Measurements from ENCODE around the gene MAP3K20. TPM values are rescaled to one million over a fixed set of nuclear protein-coding genes. Genes with fewer than 3 reads are reported as not detected.

Gene MAP3K20
- total RNA-seq, 5 donors from 2014 or later (not counting 1 experiment from before 2014, with no cell fraction given): 1.1 to 3.0 (median 1.4) TPM

- ATAC-seq (replicated peaks in 1 of 4): no peak
- Histone ChIP-seq H3K27me3 (replicated peaks in 1 of 2; ENCODE audit: control insufficient read depth in 2 of 2, extremely low read depth in 1 of 2, insufficient read depth in 2 of 2, low read length in 1 of 2) (no peaks in the 10 kb centered on the region), H3K4me1 (ENCODE audit: control insufficient read depth in 1 of 2, extremely low read depth in 1 of 2, insufficient read depth in 2 of 2, low read length in 2 of 2) (peaks cover 0 to 3% of the 10 kb centered on the region in 2 experiments), H3K36me3 (ENCODE audit: control insufficient read depth in 2 of 2, extremely low read depth in 1 of 2, insufficient read depth in 1 of 2, low read length in 1 of 2) (no peaks in the 10 kb centered on the region), H3K27ac (ENCODE audit: low read length) (no peak overlapping the region), H3K4me3 (ENCODE audit: control insufficient read depth in 1 of 2, extremely low read depth in 1 of 2, low read length in 1 of 2) (no peak overlapping the region), H3K9me3 (no peaks in the 10 kb centered on the region)
- ChIA-PET POLR2A (no interaction called here), CTCF (interaction anchor here (0.6 to 1.5 kb wide), 2 partner anchors 11 to 185 kb away, joined by 3 read pairs; no protein-coding TSS in a partner anchor)
- no peaks in the 10 kb centered on the region for H3K36me3 Mint-ChIP-seq
- no peak overlapping the region for H3K27ac Mint-ChIP-seq
- no peaks in the 10 kb centered on the region for H3K9me3 Mint-ChIP-seq
- DNase-seq: no peak
- H3K27me3 Mint-ChIP-seq: peaks cover 4 to 6% of the 10 kb centered on the region in 2 donors
- H3K4me3 Mint-ChIP-seq: no peak overlapping the region
- no CpG with 5 or more reads among the region's 2 CpGs for WGBS (ENCODE audit: insufficient coverage)
- H3K4me1 Mint-ChIP-seq: peaks cover under 1 to 4% (median 2%) of the 10 kb centered on the region in 3 donors
Measured at GRCh38 chr2:173213181-173213580, 137.5 kb downstream of the MAP3K20 start.

GRCh38 chr2:173214213-173214612 is 138.6 kb downstream of the MAP3K20 start:
- peaks cover 0 to 10% of the 10 kb centered on the region in 2 experiments for H3K4me1 ChIP-seq (ENCODE audit: control insufficient read depth in 1 of 2, extremely low read depth in 1 of 2, insufficient read depth in 2 of 2, low read length in 2 of 2)
- no peaks in the 10 kb centered on the region for H3K9me3 Mint-ChIP-seq
- no peaks in the 10 kb centered on the region for H3K9me3 ChIP-seq
- ChIA-PET POLR2A (no interaction called here), CTCF (interaction anchor here (1.1 to 1.5 kb wide), 2 partner anchors 185 to 186 kb away, joined by 3 read pairs; no protein-coding TSS in a partner anchor)
- peaks cover 6 to 11% (median 7%) of the 10 kb centered on the region in 3 donors for H3K4me1 Mint-ChIP-seq
- H3K27ac ChIP-seq (ENCODE audit: low read length): no peak overlapping the region
- DNase-seq (no peak), ATAC-seq (replicated peaks in 1 of 4) (no peak)
- no peak overlapping the region for H3K4me3 Mint-ChIP-seq
- H3K27me3 ChIP-seq (replicated peaks in 1 of 2; ENCODE audit: control insufficient read depth in 2 of 2, extremely low read depth in 1 of 2, insufficient read depth in 2 of 2, low read length in 1 of 2): no peaks in the 10 kb centered on the region
- no peak overlapping the region for H3K4me3 ChIP-seq (ENCODE audit: control insufficient read depth in 1 of 2, extremely low read depth in 1 of 2, low read length in 1 of 2)
- H3K36me3 ChIP-seq (ENCODE audit: control insufficient read depth in 2 of 2, extremely low read depth in 1 of 2, insufficient read depth in 1 of 2, low read length in 1 of 2): no peaks in the 10 kb centered on the region
- WGBS (ENCODE audit: insufficient coverage): 100% methylated on average over 2 of the region's 5 CpGs
- H3K27ac Mint-ChIP-seq: no peak overlapping the region
- H3K36me3 Mint-ChIP-seq: no peaks in the 10 kb centered on the region
- H3K27me3 Mint-ChIP-seq: peaks cover 4 to 6% of the 10 kb centered on the region in 2 donors

GRCh38 chr2:173215316-173215715 is 139.7 kb downstream of the MAP3K20 start:
- Histone ChIP-seq H3K27me3 (replicated peaks in 1 of 2; ENCODE audit: control insufficient read depth in 2 of 2, extremely low read depth in 1 of 2, insufficient read depth in 2 of 2, low read length in 1 of 2) (no peaks in the 10 kb centered on the region), H3K9me3 (no peaks in the 10 kb centered on the region), H3K4me1 (ENCODE audit: control insufficient read depth in 1 of 2, extremely low read depth in 1 of 2, insufficient read depth in 2 of 2, low read length in 2 of 2) (peaks cover 0 to 12% of the 10 kb centered on the region in 2 experiments), H3K27ac (ENCODE audit: low read length) (no peak overlapping the region), H3K36me3 (ENCODE audit: control insufficient read depth in 2 of 2, extremely low read depth in 1 of 2, insufficient read depth in 1 of 2, low read length in 1 of 2) (no peaks in the 10 kb centered on the region), H3K4me3 (ENCODE audit: control insufficient read depth in 1 of 2, extremely low read depth in 1 of 2, low read length in 1 of 2) (no peak overlapping the region)
- Mint-ChIP-seq H3K27me3 (peaks cover 2 to 4% of the 10 kb centered on the region in 2 donors), H3K4me3 (no peak overlapping the region), H3K9me3 (no peaks in the 10 kb centered on the region), H3K36me3 (no peaks in the 10 kb centered on the region), H3K4me1 (peaks cover 6 to 13% (median 7%) of the 10 kb centered on the region in 3 donors), H3K27ac (no peak overlapping the region)
- ChIA-PET POLR2A (no interaction called here), CTCF (interaction anchor here (1.1 to 1.8 kb wide), 3 partner anchors 187 to 188 kb away, joined by 3 to 8 read pairs (median 4); no protein-coding TSS in a partner anchor)
- whole genome bisulfite sequencing (ENCODE audit: insufficient coverage): no CpG with 5 or more reads among the region's 4 CpGs
- no peak for ATAC-seq (replicated peaks in 1 of 4)
- DNase-seq: no peak

- DNase-seq (no peak), ATAC-seq (replicated peaks in 1 of 4) (no peak)
- no CpG with 5 or more reads among the region's 1 CpG for WGBS (ENCODE audit: insufficient coverage)
- CTCF ChIA-PET: interaction anchor here (0.6 to 1.8 kb wide), 3 partner anchors 188 to 284 kb away, joined by 3 to 8 read pairs (median 4); no protein-coding TSS in a partner anchor
- H3K36me3 ChIP-seq (ENCODE audit: control insufficient read depth in 2 of 2, extremely low read depth in 1 of 2, insufficient read depth in 1 of 2, low read length in 1 of 2): no peaks in the 10 kb centered on the region
- no peaks in the 10 kb centered on the region for H3K27me3 ChIP-seq (replicated peaks in 1 of 2; ENCODE audit: control insufficient read depth in 2 of 2, extremely low read depth in 1 of 2, insufficient read depth in 2 of 2, low read length in 1 of 2)
- POLR2A ChIA-PET: no interaction called here
- Mint-ChIP-seq H3K9me3 (no peaks in the 10 kb centered on the region), H3K27ac (no peak overlapping the region), H3K27me3 (peaks cover 0 to 4% of the 10 kb centered on the region in 2 donors), H3K4me3 (no peak overlapping the region), H3K36me3 (no peaks in the 10 kb centered on the region), H3K4me1 (peaks cover 3 to 13% (median 4%) of the 10 kb centered on the region in 3 donors)
- peaks cover 0 to 12% of the 10 kb centered on the region in 2 experiments for H3K4me1 ChIP-seq (ENCODE audit: control insufficient read depth in 1 of 2, extremely low read depth in 1 of 2, insufficient read depth in 2 of 2, low read length in 2 of 2)
- H3K27ac ChIP-seq (ENCODE audit: low read length): no peak overlapping the region
- no peak overlapping the region for H3K4me3 ChIP-seq (ENCODE audit: control insufficient read depth in 1 of 2, extremely low read depth in 1 of 2, low read length in 1 of 2)
- no peaks in the 10 kb centered on the region for H3K9me3 ChIP-seq
Measured at GRCh38 chr2:173216051-173216450, 140.4 kb downstream of the MAP3K20 start.

GRCh38 chr2:173216668-173217067 is 141.0 kb downstream of the MAP3K20 start:
- no peaks in the 10 kb centered on the region for H3K9me3 ChIP-seq
- Mint-ChIP-seq H3K36me3 (no peaks in the 10 kb centered on the region), H3K9me3 (no peaks in the 10 kb centered on the region), H3K27me3 (no peaks in the 10 kb centered on the region), H3K27ac (no peak overlapping the region), H3K4me3 (no peak overlapping the region), H3K4me1 (peaks cover 3 to 13% (median 4%) of the 10 kb centered on the region in 3 donors)
- no peaks in the 10 kb centered on the region for H3K27me3 ChIP-seq (replicated peaks in 1 of 2; ENCODE audit: control insufficient read depth in 2 of 2, extremely low read depth in 1 of 2, insufficient read depth in 2 of 2, low read length in 1 of 2)
- ATAC-seq (replicated peaks in 1 of 4) (no peak), DNase-seq (no peak)
- H3K27ac ChIP-seq (ENCODE audit: low read length): no peak overlapping the region
- no peak overlapping the region for H3K4me3 ChIP-seq (ENCODE audit: control insufficient read depth in 1 of 2, extremely low read depth in 1 of 2, low read length in 1 of 2)
- 100% methylated on average over 1 of the region's 2 CpGs for WGBS (ENCODE audit: insufficient coverage)
- H3K36me3 ChIP-seq (ENCODE audit: control insufficient read depth in 2 of 2, extremely low read depth in 1 of 2, insufficient read depth in 1 of 2, low read length in 1 of 2): no peaks in the 10 kb centered on the region
- ChIA-PET CTCF (interaction anchor here (0.6 to 1.8 kb wide), 3 partner anchors 21 to 190 kb away, joined by 4 to 8 read pairs (median 5); no protein-coding TSS in a partner anchor), POLR2A (no interaction called here)
- H3K4me1 ChIP-seq (ENCODE audit: control insufficient read depth in 1 of 2, extremely low read depth in 1 of 2, insufficient read depth in 2 of 2, low read length in 2 of 2): peaks cover 0 to 12% of the 10 kb centered on the region in 2 experiments

- peaks cover 3 to 13% (median 4%) of the 10 kb centered on the region in 3 donors for H3K4me1 Mint-ChIP-seq
- no peaks in the 10 kb centered on the region for H3K36me3 ChIP-seq (ENCODE audit: control insufficient read depth in 2 of 2, extremely low read depth in 1 of 2, insufficient read depth in 1 of 2, low read length in 1 of 2)
- H3K27ac Mint-ChIP-seq: no peak overlapping the region
- peaks cover 0 to 3% of the 10 kb centered on the region in 2 donors for H3K27me3 Mint-ChIP-seq
- H3K27me3 ChIP-seq (replicated peaks in 1 of 2; ENCODE audit: control insufficient read depth in 2 of 2, extremely low read depth in 1 of 2, insufficient read depth in 2 of 2, low read length in 1 of 2): no peaks in the 10 kb centered on the region
- H3K4me3 Mint-ChIP-seq: no peak overlapping the region
- 93% methylated on average over 12 of the region's 20 CpGs for WGBS (ENCODE audit: insufficient coverage)
- POLR2A ChIA-PET: no interaction called here
- H3K36me3 Mint-ChIP-seq: no peaks in the 10 kb centered on the region
- H3K27ac ChIP-seq (ENCODE audit: low read length): no peak overlapping the region
- DNase-seq (no peak), ATAC-seq (replicated peaks in 1 of 4) (no peak)
- H3K9me3 Mint-ChIP-seq: no peaks in the 10 kb centered on the region
- CTCF ChIA-PET: interaction anchor here (0.6 to 2.6 kb wide), 4 partner anchors 22 to 190 kb away, joined by 4 to 13 read pairs (median 6); no protein-coding TSS in a partner anchor
- H3K9me3 ChIP-seq: no peaks in the 10 kb centered on the region
- peaks cover 0 to 12% of the 10 kb centered on the region in 2 experiments for H3K4me1 ChIP-seq (ENCODE audit: control insufficient read depth in 1 of 2, extremely low read depth in 1 of 2, insufficient read depth in 2 of 2, low read length in 2 of 2)
- no peak overlapping the region for H3K4me3 ChIP-seq (ENCODE audit: control insufficient read depth in 1 of 2, extremely low read depth in 1 of 2, low read length in 1 of 2)
Measured at GRCh38 chr2:173217116-173217840, 141.6 kb downstream of the MAP3K20 start.
